MCF 10A (cell line): Measurements from ENCODE around the gene MMAB. TPM values are rescaled to one million over a fixed set of nuclear protein-coding genes. Genes with fewer than 3 reads are reported as not detected.
"Not testable (repeated sequence)": the region's sequence is repeated elsewhere in the genome, so short reads cannot be mapped to it uniquely, and the experiment has no call there.

Source experiments
- BruUV-seq: library from RNA; stranded (reverse); fragments of 400-500 nt; replicated peaks from 2 replicates; lab custom pipeline; 2021; lab: Mats Ljungman, UMichigan
- CTCF ChIA-PET: fragments of 300-600 bp; sonication (Branson Sonifier 250); formaldehyde crosslinking; extraction: SDS; loops from one replicate; lab custom pipeline; 2021; ENCODE audit warnings: antibody characterized with exemption, inconsistent platforms; lab: Yijun Ruan, JAX
- POLR2A ChIA-PET: fragments of 300-600, 350-650 bp; sonication (Branson Sonifier 250); formaldehyde crosslinking; extraction: SDS; loops from one replicate; lab custom pipeline; 2020; ENCODE audit warnings: antibody characterized with exemption, inconsistent platforms; lab: Yijun Ruan, JAX
- DNase-seq: peaks from one replicate; pipeline ENCODE4 v3.0.0-alpha.2; 2018; ENCODE audit not compliant: unreplicated experiment
- H3K27ac Mint-ChIP-seq: one replicate; pipeline ENCODE4 v1.8.0; 2022; ENCODE audit warnings: mild to moderate bottlenecking, low read depth, mixed read lengths; ENCODE audit not compliant: unreplicated experiment
- H3K27me3 Mint-ChIP-seq: one replicate; pipeline ENCODE4 v1.8.0; 2022; ENCODE audit warnings: mixed read lengths; ENCODE audit not compliant: insufficient read depth, unreplicated experiment
- H3K36me3 Mint-ChIP-seq: one replicate; pipeline ENCODE4 v1.8.0; 2022; ENCODE audit warnings: mild to moderate bottlenecking, moderate library complexity, mixed read lengths; ENCODE audit not compliant: insufficient read depth, unreplicated experiment
- H3K4me1 Mint-ChIP-seq: one replicate; pipeline ENCODE4 v1.8.0; 2022; ENCODE audit warnings: mixed read lengths; ENCODE audit not compliant: insufficient read depth, unreplicated experiment
- H3K4me3 Mint-ChIP-seq: one replicate; pipeline ENCODE4 v1.8.0; 2022; ENCODE audit warnings: mild to moderate bottlenecking, moderate library complexity, mixed read lengths; ENCODE audit not compliant: unreplicated experiment
- H3K9me3 Mint-ChIP-seq: one replicate; pipeline ENCODE4 v1.8.0; 2022; ENCODE audit warnings: mixed read lengths; ENCODE audit not compliant: unreplicated experiment
- CTCF ChIP-seq: fragments of 200-600 bp; IDR thresholded peaks from one replicate; pipeline ENCODE4 v1.8.0; 2022; ENCODE audit warnings: antibody characterized with exemption, mild to moderate bottlenecking; ENCODE audit not compliant: unreplicated experiment
- intact Hi-C: fragments of 100-400 bp; cut with micrococcal nuclease; formaldehyde crosslinking; loops from 2 replicates; pipeline ENCODE4 v1.14.1; 2022
- total RNA-seq: library from RNA; stranded (reverse); gene quantifications from 2 replicates; pipeline ENCODE4 v1.2.3, GENCODE V29; 2022

The MMAB gene
- total RNA-seq, 1 experiment from 2014 or later = 59.2 TPM

- intact Hi-C loops = no loop called here
- no peak for TF ChIP-seq CTCF
- no peaks in the 10 kb centered on the region for H3K4me1 Mint-ChIP-seq
- no TSS peak for BruUV-seq
- H3K36me3 Mint-ChIP-seq = no peaks in the 10 kb centered on the region
- DNase-seq = no peak
- H3K27me3 Mint-ChIP-seq = peaks cover 32% of the 10 kb centered on the region
- CTCF ChIA-PET = interaction anchor here (0.6 to 1.4 kb wide), 3 partner anchors 8 to 212 kb away, joined by 3 to 6 read pairs (median 3); no protein-coding TSS in a partner anchor
- POLR2A ChIA-PET = no interaction called here
- no peak overlapping the region for H3K4me3 Mint-ChIP-seq
- H3K27ac Mint-ChIP-seq = no peak overlapping the region
- H3K9me3 Mint-ChIP-seq = no peaks in the 10 kb centered on the region
Measured at GRCh38 chr12:109605599-109606228, 32.4 kb upstream of the MMAB start.

- intact Hi-C loops = no loop called here
- no TSS peak for BruUV-seq
- Mint-ChIP-seq H3K27ac (no peak overlapping the region), H3K36me3 (no peaks in the 10 kb centered on the region), H3K9me3 (no peaks in the 10 kb centered on the region), H3K27me3 (peaks cover 29% of the 10 kb centered on the region), H3K4me3 (no peak overlapping the region), H3K4me1 (no peaks in the 10 kb centered on the region)
- ChIA-PET CTCF (interaction anchor here (0.6 to 1.6 kb wide), 2 partner anchors 211 to 241 kb away, joined by 3 to 5 read pairs; no protein-coding TSS in a partner anchor), POLR2A (no interaction called here)
- DNase-seq = no peak
- no peak for TF ChIP-seq CTCF
Measured at GRCh38 chr12:109605016-109605415, 31.7 kb upstream of the MMAB start.

GRCh38 chr12:109604132-109604585 lies 30.9 kb upstream of the MMAB start:
- intact Hi-C loops = no loop called here
- TF ChIP-seq CTCF = no peak
- BruUV-seq = no TSS peak
- Mint-ChIP-seq H3K27ac (no peak overlapping the region), H3K4me1 (no peaks in the 10 kb centered on the region), H3K9me3 (no peaks in the 10 kb centered on the region), H3K36me3 (no peaks in the 10 kb centered on the region), H3K4me3 (no peak overlapping the region), H3K27me3 (peaks cover 21% of the 10 kb centered on the region)
- POLR2A ChIA-PET = interaction anchor here (0.7 kb wide), 1 partner anchor 170 kb away, joined by 3 read pairs; no protein-coding TSS in a partner anchor
- no peak for DNase-seq
- CTCF ChIA-PET = interaction anchor here (0.6 to 1.6 kb wide), 3 partner anchors 193 to 242 kb away, joined by 3 to 5 read pairs (median 3); no protein-coding TSS in a partner anchor

GRCh38 chr12:109602132-109602531 lies 28.8 kb upstream of the MMAB start:
- CTCF ChIA-PET = interaction anchor here (0.5 to 0.9 kb wide), 2 partner anchors 10 to 140 kb away, joined by 3 read pairs; no protein-coding TSS in a partner anchor
- H3K4me3 Mint-ChIP-seq, DNase-seq, H3K27me3 Mint-ChIP-seq, H3K4me1 Mint-ChIP-seq, H3K36me3 Mint-ChIP-seq, BruUV-seq, H3K27ac Mint-ChIP-seq, H3K9me3 Mint-ChIP-seq, POLR2A ChIA-PET, intact Hi-C loops: not testable (repeated sequence)
